Measurements from ENCODE around the gene DPYSL3.

GRCh38 chr5:147381555-147381954 is 128.3 kb downstream of the DPYSL3 start:
- TF ChIP-seq CTCF (IDR thresholded peaks at IDR 0.05), result no peak
- TF ChIP-seq POLR2A (IDR thresholded peaks at IDR 0.05), result no peak

Data from esophagus squamous epithelium (tissue), 4 donors.